ENCODE results near the gene TMCC1.
"Not testable (repeated sequence)": the region's sequence is repeated elsewhere in the genome, so short reads cannot be mapped to it uniquely, and the experiment has no call there.

Gene TMCC1

DNA sequence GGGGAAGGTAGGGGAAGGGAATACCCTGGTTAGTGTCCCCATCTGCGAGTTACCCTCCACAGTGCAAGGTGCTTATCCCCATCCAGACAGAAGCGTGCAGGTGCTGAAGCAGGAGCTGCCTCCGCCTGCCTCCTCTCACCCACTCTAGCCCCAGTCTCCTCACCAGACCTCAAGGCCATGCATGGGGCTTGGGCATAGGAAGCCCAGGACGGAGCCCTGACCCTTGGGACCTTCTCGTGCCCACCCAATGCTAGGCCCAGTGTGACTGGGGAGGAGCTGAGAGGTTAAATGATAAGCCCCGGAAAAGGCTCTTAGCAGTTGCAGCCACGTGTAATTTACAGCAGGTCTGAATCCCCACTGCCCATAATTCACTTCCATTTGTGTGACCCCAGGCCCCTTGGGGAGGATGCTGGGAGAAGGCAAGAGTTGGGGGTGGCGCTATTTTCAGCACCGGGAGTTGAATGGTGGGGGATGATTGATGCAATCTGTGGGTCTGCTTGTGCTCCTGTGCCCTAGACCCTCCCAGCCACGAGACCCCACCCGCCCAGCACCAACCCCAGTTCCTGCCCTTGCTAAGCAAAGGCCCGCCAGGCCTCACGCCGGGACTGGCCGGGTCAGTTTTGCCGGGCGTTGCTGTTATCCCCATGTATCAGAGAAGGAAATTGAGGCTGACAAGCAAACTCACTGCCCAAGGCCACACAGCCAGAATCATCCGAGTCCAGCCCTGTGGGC is 272.5 kb downstream of the TMCC1 start:
- DNase-seq = no peak

DNA sequence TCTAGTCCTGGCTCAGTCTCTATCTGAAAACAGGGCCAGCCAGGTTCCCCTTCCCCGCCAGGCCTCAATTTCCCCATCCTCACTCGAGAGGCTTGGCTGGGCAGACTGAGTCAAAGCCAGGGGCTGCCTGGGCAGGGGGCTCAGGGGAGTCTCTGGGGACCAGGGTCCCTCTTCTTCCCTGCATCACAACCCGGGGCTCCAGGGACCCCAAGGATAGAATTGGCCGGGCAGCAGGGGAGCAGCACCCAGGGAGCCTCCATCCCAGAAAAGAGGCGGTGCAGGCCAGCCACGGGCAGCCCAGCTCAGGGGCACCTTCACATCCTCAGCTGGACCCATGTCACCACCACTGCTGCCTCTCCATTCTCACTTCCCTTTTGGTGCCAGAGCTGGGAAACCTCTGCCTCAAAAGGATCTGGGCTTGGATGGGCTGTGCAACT is 273.8 kb downstream of the TMCC1 start:
- no peak for DNase-seq

DNA sequence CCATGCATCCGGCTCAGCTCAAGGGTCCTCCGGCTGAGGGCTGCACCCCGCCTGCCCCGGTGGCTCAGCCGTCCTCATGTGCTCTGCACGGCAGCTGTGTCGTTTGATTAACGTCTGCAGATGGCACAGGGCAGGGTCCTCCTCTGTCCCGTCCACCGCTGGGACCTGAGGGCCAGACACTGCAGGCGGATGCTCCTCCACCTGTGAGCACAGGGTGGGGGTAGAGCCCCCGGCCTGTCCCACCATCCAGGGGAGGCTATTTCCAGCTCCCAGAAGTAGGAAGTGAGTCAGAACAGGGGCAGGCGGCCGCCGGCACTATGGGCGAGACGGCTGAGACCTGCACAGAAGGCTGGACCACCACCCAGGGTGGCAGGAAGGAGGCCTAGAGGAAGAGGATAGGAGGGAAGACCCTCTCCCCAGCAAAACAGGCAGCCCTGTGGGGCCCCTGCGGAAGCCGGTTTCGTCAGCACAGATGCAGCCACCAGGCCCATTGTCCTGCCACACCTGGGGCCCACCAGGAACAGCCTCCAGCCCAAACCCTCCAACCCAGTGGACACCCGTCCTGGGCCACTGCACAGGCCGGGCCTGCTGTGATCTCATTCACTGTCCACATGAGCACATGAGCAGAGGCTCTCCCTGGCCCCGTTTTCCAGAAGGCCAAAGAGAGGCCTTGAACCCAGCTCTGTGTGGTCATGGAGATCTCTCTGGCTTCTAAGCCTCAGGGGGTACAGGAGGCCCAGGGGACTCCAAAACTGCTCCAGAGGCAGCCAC is 274.4 kb downstream of the TMCC1 start:
- DNase-seq = no peak

DNA sequence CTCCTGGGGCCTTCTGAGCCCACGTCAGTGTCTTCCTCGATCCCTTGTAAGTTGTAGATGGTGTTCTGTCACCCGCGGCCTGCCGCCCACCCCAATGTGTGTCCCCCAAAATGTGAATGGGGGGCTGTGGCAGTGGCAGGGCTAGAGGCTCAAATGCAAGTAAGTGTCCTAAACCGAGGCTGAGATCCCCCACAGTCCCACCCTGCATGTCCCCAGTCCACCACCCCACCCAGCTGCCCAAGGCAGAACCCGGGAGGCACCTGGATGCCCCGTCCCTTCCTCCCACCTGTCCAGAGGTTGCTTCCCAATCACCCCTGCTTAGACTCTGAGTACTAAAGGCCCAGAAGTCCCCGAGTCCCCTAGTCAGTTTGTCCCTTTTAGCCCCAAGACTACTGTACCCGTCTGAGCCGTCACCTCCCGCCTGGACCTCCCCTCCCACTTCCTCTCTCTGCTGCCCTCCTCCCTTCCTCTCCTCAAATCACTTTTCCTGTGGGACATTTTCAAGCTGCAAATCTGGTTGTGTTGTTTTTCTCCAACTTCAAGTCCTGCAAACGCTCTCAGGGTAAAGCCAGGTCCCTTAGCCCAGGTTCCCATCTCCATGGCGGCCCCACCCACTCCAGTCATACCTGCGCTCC is 275.2 kb downstream of the TMCC1 start:
- DNase-seq = no peak

DNA sequence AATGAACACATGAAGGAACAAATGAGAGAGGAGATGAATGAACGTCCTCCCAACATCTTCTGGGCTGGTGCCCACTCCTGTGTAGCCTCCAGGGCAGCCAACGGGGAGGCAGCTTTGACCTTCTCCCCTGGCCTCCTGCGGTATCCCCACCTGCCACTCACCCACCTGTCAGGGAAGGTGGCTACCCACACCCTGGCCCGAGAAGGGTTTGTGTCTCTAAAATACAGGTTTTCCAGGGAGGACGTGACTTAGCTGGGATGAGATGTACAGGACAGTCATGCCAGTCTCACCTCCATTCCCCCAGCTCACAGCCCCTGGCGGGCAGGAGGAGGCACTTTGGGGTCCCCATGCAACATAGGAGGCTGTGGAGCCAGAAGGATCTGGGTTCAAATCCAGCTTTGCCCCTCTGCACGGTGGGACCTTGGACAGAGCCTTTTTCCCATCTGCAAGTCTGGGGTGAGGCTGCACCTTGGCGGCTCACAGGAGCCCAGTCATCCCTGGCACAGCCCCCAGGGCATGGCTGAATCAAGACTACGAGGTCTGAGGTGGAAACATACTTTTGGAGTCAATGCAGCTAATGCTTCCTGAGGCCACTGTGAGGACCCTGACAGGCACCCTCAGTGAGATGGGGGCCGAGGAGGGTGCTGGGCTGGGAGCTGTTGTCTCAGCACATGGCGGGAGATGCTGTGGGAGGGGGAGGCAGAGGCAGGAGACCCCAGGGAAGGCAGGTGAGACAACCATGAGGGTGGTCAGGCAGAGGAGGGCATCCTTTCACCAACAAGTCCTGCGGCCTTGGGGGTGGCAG is 275.9 kb downstream of the TMCC1 start:
- DNase-seq = no peak

DNA sequence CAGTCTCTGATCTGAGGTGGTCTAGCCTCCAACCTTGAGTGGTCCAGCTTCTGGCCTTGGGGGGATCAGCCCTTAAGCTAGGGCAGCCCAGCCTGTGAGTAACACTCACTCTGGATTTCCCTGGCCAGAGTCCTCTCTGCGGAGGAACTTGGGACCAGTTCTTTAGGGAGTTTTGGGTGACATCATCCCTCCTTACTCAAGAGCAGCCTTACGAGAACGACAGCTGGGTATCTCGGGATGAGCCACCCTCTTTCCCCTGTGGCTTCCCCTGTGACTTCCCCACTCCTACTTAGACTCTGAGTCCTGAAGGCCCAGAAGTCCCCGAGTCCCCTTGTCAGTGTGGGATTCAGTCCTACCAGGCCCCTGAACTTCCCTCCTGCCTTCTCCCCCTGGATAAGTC is 276.8 kb downstream of the TMCC1 start:
- no peak for DNase-seq

DNA sequence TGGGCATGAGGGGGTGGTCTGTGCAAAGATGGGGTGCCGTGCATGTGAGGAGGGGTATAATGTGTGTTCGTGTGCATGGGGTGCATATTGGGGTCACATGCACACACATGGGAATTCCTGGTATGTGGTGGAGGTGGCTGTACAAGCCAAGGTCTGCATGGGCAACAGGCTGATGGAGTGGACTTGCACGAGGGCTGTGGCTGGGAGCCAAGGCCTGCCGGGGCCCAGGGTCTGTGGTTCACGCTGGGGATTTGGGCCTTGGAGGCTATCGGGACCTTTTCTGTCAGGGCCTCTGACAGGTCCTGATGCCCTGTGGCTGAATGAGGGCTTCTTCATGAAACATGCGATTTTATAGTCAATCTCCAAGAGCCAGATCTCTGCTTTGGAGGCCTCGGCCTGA is 277.2 kb downstream of the TMCC1 start:
- no peak for DNase-seq

DNA sequence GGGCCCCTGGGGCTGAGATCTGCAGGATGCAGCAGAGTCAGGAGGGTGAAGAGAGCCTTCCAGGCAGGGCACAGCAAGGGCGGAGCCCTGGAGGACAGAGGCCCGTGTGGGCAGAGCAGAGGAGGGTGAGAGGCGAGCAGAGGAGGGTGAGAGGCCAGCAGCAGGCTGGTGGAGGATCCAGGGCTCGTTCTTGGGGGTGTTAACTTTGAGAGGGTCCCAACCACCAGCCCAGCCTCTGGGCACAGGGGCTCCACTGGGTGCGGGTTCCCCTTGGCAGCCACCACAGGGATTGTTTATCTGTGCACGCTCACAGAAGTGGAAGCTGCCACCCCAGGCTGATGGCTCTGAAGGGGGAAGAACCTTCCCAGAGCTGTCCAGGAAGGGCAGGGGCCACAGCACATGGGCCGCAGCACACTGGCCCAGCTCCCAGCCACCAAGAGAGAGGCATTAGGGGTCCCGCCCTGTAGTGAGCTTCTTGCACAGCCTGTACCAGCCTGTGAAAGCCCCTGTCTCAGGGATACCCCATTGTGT is 277.7 kb downstream of the TMCC1 start:
- no peak for DNase-seq

DNA sequence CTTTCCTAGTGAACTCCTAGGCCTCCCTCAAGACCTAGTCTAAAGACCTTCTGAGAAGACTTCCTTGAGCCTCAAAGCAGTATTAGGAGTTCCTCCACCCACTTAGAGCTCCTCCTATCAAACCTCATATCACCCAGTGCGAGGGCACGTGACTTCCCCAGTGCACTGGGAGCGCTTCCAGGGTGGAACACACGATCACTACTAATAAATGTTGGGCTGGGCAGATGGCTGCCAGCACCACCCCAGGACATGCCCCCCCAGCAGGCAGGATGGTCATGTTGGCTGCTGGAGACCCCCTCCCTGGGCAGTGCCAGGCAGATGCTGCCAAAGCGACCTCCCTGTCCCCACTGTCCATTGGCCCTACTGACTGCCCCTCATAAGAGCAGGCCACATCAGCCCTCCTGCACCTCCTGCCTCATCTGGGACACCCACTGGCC is 278.6 kb downstream of the TMCC1 start:
- no peak for DNase-seq

DNA sequence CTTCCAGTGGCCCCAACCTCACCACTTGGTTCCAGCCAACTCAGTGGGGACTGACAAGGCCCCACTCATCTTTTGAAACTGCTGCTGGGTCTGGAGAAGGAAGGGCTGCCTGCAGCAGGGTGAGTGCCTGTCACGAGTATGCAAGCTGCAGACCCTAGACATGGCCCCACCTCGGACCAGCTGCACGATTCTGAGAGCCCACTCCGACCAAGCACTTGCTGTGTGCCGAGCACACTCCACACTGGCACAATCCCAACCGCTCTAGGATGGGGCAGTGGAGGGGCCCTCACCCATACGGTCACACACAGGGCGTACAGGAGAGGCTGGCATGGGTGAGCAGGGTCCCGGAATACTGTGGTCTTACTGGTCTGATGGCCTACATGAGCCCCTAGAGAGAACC is 279.1 kb downstream of the TMCC1 start:
- no peak for DNase-seq

DNA sequence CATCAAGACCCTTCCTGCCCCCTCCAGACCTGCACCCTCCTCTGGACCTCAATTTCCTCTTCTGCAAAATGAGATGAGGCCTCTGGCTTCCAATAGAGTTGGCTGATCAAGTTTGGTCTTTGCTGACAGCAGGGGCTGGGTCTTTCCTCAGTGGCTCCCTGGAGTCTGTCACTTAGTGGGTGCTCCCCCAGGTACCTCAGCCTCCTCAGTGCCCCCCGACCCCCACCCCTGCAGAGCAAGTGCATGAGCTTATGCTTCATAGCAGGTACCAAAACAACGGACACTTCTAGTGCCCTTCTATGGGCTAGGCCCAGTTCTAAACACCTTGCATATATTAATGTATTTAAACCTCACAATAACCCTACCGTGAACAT is 280.2 kb downstream of the TMCC1 start:
- DNase-seq = no peak

DNA sequence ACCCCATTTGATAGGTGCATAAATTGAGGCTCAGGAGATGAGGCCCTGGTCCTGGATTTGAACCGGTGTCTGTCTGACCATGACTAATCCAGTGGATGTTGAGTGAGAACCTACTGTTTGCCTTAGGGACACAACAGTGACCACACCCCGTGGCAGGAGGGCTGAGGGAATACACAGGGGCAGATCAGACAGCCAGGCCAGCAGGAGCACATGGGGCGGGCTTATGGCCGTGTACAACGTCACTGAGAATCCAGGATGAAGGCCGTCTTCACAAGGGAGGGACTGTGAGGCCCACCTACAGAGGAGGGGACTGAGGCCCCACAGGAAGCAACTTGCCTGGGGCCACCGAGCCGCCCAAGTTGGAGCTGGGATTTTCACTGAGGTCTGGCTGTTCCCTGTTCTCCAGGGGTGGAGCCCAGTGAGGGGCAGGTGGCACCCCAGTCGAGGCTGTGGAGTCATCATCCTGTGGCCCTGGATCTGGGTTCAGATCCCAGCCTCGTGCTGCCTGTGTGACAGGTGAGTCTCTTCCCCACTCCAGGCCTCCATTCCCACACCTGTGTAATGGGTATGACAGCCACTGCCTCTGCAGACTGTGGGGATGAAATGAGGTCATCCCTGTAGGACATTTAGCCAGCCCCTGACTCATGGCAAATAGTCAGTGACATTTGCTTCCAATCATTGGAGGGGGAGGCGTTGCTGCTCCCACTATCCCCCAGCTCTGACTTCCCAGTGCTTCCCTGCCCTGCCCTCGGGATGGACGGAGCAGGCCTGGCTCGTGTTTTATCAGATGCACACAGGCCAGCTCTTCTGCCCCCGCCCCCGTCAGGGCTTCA is 280.8 kb downstream of the TMCC1 start:
- no peak for DNase-seq

DNA sequence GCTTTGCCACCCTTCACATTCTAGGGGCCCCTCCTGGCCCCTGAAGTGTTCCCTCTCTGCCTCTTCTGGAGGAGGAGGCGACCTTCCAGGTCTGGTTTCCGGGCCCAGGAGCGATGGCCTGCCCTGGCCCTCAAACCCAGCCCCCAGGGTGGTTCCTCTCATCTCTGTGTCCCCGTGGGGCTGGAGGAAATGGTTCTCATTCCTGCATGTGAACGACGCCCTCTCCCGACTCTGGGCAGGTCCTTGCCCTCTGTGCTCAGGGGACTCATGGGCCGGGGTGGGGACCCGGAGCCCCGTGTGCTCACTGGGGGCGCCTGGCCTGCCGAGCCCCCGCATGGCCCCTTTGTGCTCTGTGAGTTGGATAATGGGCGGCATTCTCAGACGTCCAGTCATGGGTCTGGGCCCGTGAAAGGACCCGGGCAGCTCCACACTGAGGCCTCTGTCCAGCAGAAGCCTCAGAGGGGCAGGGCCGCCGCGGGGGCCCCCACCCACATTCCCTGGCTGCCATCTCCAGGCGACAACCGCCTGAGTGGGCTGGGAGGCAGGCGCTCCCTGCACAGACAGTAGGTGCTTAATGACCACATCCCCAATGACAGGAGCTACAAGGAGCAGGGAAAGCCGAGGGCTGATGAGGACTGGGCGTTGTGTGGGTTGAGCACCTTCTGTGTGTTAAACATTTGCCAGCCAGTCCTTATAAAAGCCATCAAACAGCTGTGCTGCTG is 281.5 kb downstream of the TMCC1 start:
- DNase-seq = no peak

DNA sequence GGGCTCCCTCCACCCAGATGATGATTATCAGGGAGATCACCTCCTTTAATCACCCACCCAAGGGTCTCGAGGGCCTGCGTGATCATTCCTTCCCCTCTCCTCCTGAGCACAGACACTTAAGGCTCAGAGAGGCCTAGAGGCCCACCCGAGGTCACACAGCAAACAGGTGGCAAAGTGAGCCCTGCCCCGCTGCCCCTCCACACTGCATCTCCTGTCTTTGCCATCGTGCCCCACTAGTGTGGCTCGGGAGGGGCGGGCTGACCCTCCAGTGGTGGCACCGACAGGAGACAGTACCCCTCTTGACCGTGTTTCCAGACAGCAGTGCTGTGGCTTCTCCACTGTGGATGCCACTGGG is 282.1 kb downstream of the TMCC1 start:
- DNase-seq = no peak

DNA sequence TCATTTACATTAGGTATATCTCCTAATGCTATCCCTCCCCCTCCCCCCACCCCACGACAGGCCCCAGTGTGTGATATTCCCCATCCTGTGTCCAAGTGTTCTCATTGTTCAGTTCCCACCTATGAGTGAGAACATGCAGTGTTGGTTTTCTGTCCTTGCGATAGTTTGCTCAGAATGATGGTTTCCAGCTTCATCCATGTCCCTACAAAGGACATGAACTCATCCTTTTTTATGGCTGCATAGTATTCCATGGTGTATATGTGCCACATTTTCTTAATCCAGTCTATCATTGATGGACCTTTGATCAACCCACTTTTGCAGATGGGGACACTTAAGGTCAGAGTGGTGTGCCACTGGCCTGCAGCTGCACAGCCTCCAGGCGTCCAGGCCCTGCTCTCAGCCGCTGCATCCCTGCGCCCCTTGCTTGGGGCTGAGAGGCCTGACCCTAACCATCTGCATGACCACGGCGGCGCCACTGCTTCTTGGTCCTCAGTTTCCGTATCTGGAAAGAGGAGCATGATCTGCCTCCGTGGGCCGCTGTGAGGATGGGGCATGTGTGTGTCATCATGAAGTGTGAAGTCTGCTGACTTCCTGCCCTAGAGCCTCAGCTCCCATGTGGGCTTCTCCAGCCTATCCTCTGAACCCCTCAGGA is 282.6 kb downstream of the TMCC1 start:
- not testable (repeated sequence) for DNase-seq

DNA sequence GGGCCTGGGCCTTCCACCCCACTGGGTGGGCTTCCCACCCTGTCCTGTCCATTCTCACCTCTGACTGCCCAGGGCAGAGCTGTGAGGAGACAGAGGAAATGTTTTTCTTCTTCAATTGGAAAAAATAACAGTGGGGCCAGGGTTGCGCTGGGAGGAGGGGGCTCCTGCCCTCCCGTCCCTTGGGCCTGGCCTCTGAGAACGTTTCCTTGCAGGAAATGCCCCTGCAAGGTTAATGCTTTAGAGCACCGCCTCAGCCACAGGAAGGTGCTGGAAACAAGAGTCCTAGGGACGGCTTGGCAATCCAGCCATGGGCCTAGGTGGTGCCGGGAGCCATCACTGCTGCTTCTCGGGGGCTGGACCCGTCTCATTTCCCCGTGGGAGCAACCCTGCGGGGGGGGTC is 283.2 kb downstream of the TMCC1 start:
- no peak for DNase-seq

DNA sequence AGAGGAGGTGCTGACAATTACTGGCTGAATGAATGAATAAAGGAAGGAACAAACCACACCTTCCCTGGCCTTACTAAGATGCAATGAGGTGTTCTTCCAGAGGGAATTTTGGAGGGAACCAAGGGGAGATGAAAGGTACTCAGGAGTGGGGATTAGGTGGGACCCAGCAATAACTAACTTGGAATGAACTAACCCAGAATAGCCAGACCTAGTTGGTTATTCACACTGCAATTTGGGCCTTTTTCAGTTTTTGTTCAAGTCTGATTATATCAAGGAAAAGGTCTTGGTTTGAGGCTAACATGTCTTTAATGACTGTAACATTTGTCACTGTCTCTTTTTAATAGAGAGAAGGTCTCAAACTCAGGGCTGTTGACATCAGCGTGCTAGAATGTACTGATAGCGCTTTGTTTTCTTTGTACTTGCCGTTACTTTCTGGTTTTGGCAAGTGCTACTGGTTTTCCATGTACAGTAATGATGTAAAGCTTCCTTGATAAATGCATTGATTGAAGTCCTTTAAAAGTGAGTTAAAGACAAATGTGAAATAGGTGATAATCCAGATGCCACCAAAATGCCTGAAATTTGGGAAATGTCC is 283.8 kb downstream of the TMCC1 start:
- no peak for DNase-seq

DNA sequence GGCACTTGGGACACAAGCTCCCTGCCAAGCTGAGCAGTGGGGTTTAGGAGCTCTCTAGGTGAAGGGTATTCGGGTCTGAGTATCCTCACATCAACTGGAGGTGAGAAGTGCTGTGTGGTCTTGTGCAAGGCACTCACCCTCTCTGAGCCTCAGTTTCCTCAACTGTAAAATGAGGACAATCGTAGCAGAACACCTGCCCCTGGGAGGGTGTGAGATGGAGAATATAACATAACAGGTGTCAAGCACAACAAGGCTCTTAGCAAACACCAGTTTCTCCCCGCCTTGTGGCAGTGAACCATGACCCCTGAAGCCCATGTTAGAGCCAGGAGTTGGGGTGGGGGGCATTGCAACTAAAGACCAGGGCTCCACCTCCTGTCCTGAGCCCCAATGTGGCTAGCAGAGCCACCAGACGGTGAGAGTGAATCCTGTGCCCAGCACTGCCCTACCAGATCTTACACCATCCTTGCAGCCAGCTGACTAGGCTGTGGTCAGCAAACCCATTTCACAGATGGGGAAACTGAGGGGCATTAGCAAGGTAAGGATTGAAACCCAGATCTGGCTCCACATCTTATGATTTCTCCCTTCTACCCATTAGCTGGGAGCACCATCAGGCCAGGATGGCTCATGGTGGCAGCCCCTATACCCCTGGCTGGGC is 284.4 kb downstream of the TMCC1 start:
- no peak for DNase-seq

DNA sequence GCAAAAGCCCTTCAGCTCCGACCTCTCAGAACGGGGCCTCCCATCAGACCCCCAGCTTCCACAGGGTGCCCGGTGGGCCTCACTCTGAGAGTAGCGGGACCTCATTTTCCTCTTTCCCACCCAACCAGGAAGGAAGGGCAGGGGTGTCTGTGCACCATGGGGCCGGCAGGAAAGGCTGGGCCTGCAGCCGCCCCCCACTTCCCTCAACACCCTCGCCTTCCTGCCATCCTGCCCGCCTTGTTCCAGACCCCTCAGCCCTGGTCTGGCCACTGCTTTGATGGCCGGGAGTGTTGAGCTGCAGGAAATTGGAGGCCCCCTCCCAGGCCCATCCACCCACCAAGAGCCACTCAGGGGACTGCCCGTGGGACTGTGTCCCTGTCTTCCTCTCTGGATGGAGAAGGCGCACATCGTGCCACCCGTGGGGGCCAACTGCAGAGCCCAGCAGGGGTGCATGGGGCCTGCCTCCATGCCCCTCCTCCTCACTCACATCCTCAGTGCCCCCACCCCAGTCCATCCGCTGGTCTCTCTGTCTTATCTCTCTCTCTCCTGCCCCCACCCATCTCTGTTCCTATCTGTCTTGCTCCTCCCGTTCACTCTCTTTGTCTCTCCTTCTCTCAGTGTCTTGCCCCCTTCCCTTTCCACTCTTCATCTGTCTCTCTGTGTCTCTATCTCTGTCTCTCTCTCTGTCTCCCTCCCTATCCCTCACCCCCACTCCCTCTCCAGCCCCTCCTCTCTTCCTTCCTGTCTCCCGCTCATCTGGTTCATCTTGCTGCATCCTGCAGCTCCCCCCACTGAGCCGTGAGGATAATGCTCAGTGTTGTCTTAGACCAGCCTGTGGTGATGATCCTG is 285.2 kb downstream of the TMCC1 start:
- no peak for DNase-seq
